ENCODE measurements around the gene TUBAL3. TPM values are rescaled to one million over a fixed set of nuclear protein-coding genes. Genes with fewer than 3 reads are reported as not detected.

TUBAL3 gene
- total RNA-seq, 3 donors from 2014 or later, result 1.6 to 1.9 TPM; not detected in 1

GRCh38 chr10:5343979-5344378 lies 60.6 kb downstream of the TUBAL3 start:
- H3K4me1 ChIP-seq, result no peaks in the 10 kb centered on the region
- no peaks in the 10 kb centered on the region for H3K36me3 ChIP-seq
- no peak for DNase-seq (ENCODE audit: low spot score in 2 of 2)
- intact Hi-C loops (cut with DNase I; ENCODE audit: low total_unique reads), result no loop called here
- H3K4me3 ChIP-seq, result no peak overlapping the region
- H3K27me3 ChIP-seq, result no peaks in the 10 kb centered on the region
- no peaks in the 10 kb centered on the region for H3K9me3 ChIP-seq
- H3K27ac ChIP-seq, result no peak overlapping the region
- TF ChIP-seq POLR2A (IDR thresholded peaks at IDR 0.05), result no peak
- TF ChIP-seq CTCF (IDR thresholded peaks at IDR 0.05), result no peak
- no peak for TF ChIP-seq POLR2AphosphoS5 (IDR thresholded peaks at IDR 0.05)

- no peaks in the 10 kb centered on the region for H3K36me3 ChIP-seq
- TF ChIP-seq CTCF (IDR thresholded peaks at IDR 0.05), result no peak
- no peak for TF ChIP-seq POLR2AphosphoS5 (IDR thresholded peaks at IDR 0.05)
- no peak for TF ChIP-seq POLR2A (IDR thresholded peaks at IDR 0.05)
- H3K4me1 ChIP-seq, result no peaks in the 10 kb centered on the region
- no peaks in the 10 kb centered on the region for H3K27me3 ChIP-seq
- no peak overlapping the region for H3K27ac ChIP-seq
- no peak for DNase-seq (ENCODE audit: low spot score in 2 of 2)
- no peaks in the 10 kb centered on the region for H3K9me3 ChIP-seq
- no peak overlapping the region for H3K4me3 ChIP-seq
- intact Hi-C loops (cut with DNase I; ENCODE audit: low total_unique reads), result no loop called here
These were observed 61.1 kb downstream of the TUBAL3 start for GRCh38 chr10:5343561-5343960.

Other genes starting within 250 kb of the TUBAL3 start
- gene AKR1C8, start 219.7 kb downstream of the TUBAL3 start, total RNA-seq, result under 1 TPM in 2 of 3 donors, not detected in 1; 0.33 to 0.73 TPM
- not detected for gene AKR1C4, start 208.0 kb downstream of the TUBAL3 start, total RNA-seq
- gene UCN3, start 39.9 kb downstream of the TUBAL3 start, total RNA-seq, result not detected
- gene NET1, start 7.7 kb upstream of the TUBAL3 start, total RNA-seq, result 100 to 1,000 TPM in 2 of 3 donors, 10 to 100 TPM in 1; 87.2 to 179 (median 145) TPM
- gene CALML5, start 94.7 kb upstream of the TUBAL3 start, total RNA-seq, result 10 to 100 TPM in 2 of 3 donors, not detected in 1; 31.0 to 31.1 TPM
- gene CALML3, start 120.1 kb upstream of the TUBAL3 start, total RNA-seq, result 10 to 100 TPM in 1 of 3 donors, 1 to 10 TPM in 1, not detected in 1; 3.6 to 13.5 TPM